HepG2 (cell line): ENCODE data around the gene NFKBIA. TPM values are rescaled to one million over a fixed set of nuclear protein-coding genes. Genes with fewer than 3 reads are reported as not detected.
A peak's percentile ranks its signal among the peaks of the same experiment; 100 is the strongest.

Experiments used
- ASH2L ChIP-seq: fragments of 300-600, 200-600 bp; sonication (generic); IDR thresholded peaks from 2 replicates; pipeline ENCODE4 v1.7.0; 2017; ENCODE audit warnings: low read depth, mild to moderate bottlenecking, moderate library complexity, mixed read lengths, low read length; ENCODE audit not compliant: insufficient read length
- BHLHE40 ChIP-seq: IDR thresholded peaks from 2 replicates; pipeline ENCODE4 v1.6.1; 2011; ENCODE audit warnings: low read length, improper control_type of control experiment
- CAMTA2 ChIP-seq: sonication (generic); formaldehyde crosslinking; IDR thresholded peaks from 2 replicates; pipeline ENCODE4 v1.4.0; 2020; ENCODE audit warnings: mild to moderate bottlenecking, missing genetic modification reagents, borderline replicate concordance
- CCAR2 ChIP-seq: fragments of 200-400 bp; formaldehyde crosslinking; optimal IDR thresholded peaks from 2 replicates; pipeline ENCODE3; 2018; ENCODE audit warnings: low read depth, mild to moderate bottlenecking, low read length, moderate library complexity
- PCBP1 ChIP-seq: fragments of 200-400 bp; formaldehyde crosslinking; IDR thresholded peaks from 2 replicates; pipeline ENCODE4 v1.6.1; 2017; ENCODE audit warnings: mild to moderate bottlenecking, low read depth, low read length, borderline replicate concordance
- RAD21 ChIP-seq: fragments of 450-650 bp; formaldehyde crosslinking; IDR thresholded peaks from 2 replicates; pipeline ENCODE4 v1.5.0; 2020; ENCODE audit warnings: mild to moderate bottlenecking
- TAF1 ChIP-seq: sonication (generic); formaldehyde crosslinking; IDR thresholded peaks from 2 replicates; pipeline ENCODE4 v1.4.0; 2020; ENCODE audit warnings: missing genetic modification reagents
- TRAFD1 ChIP-seq: sonication (generic); formaldehyde crosslinking; IDR thresholded peaks from 2 replicates; pipeline ENCODE4 v1.5.1; 2020; ENCODE audit warnings: missing genetic modification reagents, mild to moderate bottlenecking, borderline replicate concordance
- ZC3H4 ChIP-seq: sonication (generic); formaldehyde crosslinking; IDR thresholded peaks from 2 replicates; pipeline ENCODE4 v1.4.0; 2020; ENCODE audit warnings: missing genetic modification reagents, borderline replicate concordance
- ZKSCAN8 ChIP-seq: IDR thresholded peaks from 2 replicates; pipeline ENCODE4 v1.6.1; 2016; ENCODE audit warnings: borderline replicate concordance, missing genetic modification reagents, missing compliant biosample characterization
- ZNF382 ChIP-seq: sonication (generic); formaldehyde crosslinking; IDR thresholded peaks from 2 replicates; pipeline ENCODE4 v1.5.0; 2020; ENCODE audit warnings: missing genetic modification reagents, mild to moderate bottlenecking, borderline replicate concordance
- ZNF557 ChIP-seq: sonication (generic); formaldehyde crosslinking; IDR thresholded peaks from 2 replicates; pipeline ENCODE4 v1.4.0; 2020; ENCODE audit warnings: missing genetic modification reagents
- ZNF597 ChIP-seq: sonication (generic); formaldehyde crosslinking; IDR thresholded peaks from 2 replicates; pipeline ENCODE4 v1.5.0; 2020; ENCODE audit warnings: missing genetic modification reagents
- ZNF614 ChIP-seq: IDR thresholded peaks from 2 replicates; pipeline ENCODE4 v1.6.1; 2018; ENCODE audit warnings: missing biosample characterization, missing genetic modification reagents, inconsistent platforms, borderline replicate concordance
- ZNF724P ChIP-seq: sonication (generic); formaldehyde crosslinking; IDR thresholded peaks from 2 replicates; pipeline ENCODE4 v1.8.0; 2022; ENCODE audit warnings: missing genetic modification reagents, borderline replicate concordance
- polyA plus RNA-seq, 8 experiments: library from polyadenylated mRNA; depleted of rRNA in 3 of 8; stranded (reverse) in 7 of 8; unstranded in 1 of 8; fragments of >200 nt; fragmentation: Illumina TruSeq in 4 of 8; extraction: Trizol in 4 of 8; gene quantifications; 2 replicates each; pipeline versions ENCODE4 v1.2.1 to v1.2.3, GENCODE V29; 2011 to 2016; ENCODE audit warnings: low read depth in 4 of 8, missing spikeins in 1 of 8, mixed read lengths in 1 of 8; ENCODE audit not compliant: insufficient read depth in 1 of 8
- total RNA-seq, 5 experiments: library from RNA; depleted of rRNA; stranded (reverse); fragments of >200 nt; fragmentation: Illumina TruSeq; extraction: Trizol; gene quantifications; 2 replicates each; pipeline ENCODE4 v1.2.3, GENCODE V29; 2016; ENCODE audit warnings: low read depth in 1 of 5
- TF ChIP-seq, protein P1 (sequence below): sonication (generic); formaldehyde crosslinking; IDR thresholded peaks from 2 replicates; pipeline ENCODE4 v1.5.0; 2020; ENCODE audit warnings: missing genetic modification reagents
- TF ChIP-seq, protein P2 (sequence below): sonication (generic); formaldehyde crosslinking; IDR thresholded peaks from 2 replicates; pipeline ENCODE4 v1.5.0; 2020; ENCODE audit warnings: mild to moderate bottlenecking, missing genetic modification reagents
- TF ChIP-seq, protein P3 (sequence below), 2 experiments: sonication (generic) in 1 of 2; formaldehyde crosslinking in 1 of 2; IDR thresholded peaks; 2 replicates each; pipeline versions ENCODE4 v1.5.1 to v1.6.1; 2011 to 2020; ENCODE audit warnings: borderline replicate concordance in 1 of 2, low read depth in 1 of 2, low read length in 1 of 2, mild to moderate bottlenecking in 1 of 2, missing genetic modification reagents in 1 of 2, moderate library complexity in 1 of 2

The NFKBIA gene
- total and polyA plus RNA-seq, 2 of the 13 experiments (the other 11 are each of a cell fraction or from before 2014, with no cell fraction given) = 197 to 319 TPM

DNA sequence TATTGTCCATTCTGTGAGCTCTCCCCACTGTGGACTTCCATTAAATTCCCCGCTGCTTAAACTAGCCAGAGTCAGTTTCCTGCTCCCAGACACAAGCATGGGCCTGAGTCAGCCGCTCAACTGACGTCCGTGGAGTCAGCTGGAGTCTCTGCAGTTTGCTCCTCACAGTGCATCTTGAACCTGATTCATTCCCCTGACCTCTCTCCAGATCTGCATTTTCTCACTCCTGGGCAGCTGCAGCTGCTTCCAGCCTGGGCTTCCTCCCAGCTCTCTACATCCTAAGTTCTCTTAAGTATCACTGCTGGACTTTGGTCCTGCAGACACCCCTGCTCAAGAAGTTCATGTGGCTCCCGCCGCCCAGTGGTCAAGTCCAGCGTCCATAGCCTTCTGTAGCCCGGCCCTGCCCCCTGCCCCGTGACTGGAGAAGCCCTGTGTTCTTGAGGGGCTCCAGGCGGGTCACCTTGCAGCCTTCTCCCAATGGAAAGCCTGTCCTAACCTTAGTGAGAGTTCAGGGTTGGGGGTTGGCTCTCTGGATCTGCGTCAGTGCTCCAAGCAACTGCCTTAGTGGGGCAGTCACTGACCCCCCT, 20.0 kb downstream of the NFKBIA start (continued):
- TF ChIP-seq, protein P1, sequence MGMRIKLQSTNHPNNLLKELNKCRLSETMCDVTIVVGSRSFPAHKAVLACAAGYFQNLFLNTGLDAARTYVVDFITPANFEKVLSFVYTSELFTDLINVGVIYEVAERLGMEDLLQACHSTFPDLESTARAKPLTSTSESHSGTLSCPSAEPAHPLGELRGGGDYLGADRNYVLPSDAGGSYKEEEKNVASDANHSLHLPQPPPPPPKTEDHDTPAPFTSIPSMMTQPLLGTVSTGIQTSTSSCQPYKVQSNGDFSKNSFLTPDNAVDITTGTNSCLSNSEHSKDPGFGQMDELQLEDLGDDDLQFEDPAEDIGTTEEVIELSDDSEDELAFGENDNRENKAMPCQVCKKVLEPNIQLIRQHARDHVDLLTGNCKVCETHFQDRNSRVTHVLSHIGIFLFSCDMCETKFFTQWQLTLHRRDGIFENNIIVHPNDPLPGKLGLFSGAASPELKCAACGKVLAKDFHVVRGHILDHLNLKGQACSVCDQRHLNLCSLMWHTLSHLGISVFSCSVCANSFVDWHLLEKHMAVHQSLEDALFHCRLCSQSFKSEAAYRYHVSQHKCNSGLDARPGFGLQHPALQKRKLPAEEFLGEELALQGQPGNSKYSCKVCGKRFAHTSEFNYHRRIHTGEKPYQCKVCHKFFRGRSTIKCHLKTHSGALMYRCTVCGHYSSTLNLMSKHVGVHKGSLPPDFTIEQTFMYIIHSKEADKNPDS (CRISPR knock-in tag) = no peak
- TF ChIP-seq ZNF614 (CRISPR knock-in tag) (no peak), TRAFD1 (CRISPR knock-in tag) (no peak), ZNF382 (CRISPR knock-in tag) (no peak), ZNF597 (no peak), ZNF724P (CRISPR knock-in tag) (no peak), BHLHE40 (no peak), PCBP1 (no peak), RAD21 (CRISPR knock-in tag) (peak; percentile 73), ZKSCAN8 (CRISPR knock-in tag) (peak; percentile 9; the same call in 1 of the 2 replicates), ZC3H4 (CRISPR knock-in tag) (no peak), CCAR2 (no peak), CAMTA2 (CRISPR knock-in tag) (no peak), ZNF557 (CRISPR knock-in tag) (peak; percentile 76; the same call in 1 of the 2 replicates), ASH2L (peak; percentile 71), TAF1 (CRISPR knock-in tag) (no peak; the same call in 1 of the 2 replicates)
- TF ChIP-seq, protein P2, sequence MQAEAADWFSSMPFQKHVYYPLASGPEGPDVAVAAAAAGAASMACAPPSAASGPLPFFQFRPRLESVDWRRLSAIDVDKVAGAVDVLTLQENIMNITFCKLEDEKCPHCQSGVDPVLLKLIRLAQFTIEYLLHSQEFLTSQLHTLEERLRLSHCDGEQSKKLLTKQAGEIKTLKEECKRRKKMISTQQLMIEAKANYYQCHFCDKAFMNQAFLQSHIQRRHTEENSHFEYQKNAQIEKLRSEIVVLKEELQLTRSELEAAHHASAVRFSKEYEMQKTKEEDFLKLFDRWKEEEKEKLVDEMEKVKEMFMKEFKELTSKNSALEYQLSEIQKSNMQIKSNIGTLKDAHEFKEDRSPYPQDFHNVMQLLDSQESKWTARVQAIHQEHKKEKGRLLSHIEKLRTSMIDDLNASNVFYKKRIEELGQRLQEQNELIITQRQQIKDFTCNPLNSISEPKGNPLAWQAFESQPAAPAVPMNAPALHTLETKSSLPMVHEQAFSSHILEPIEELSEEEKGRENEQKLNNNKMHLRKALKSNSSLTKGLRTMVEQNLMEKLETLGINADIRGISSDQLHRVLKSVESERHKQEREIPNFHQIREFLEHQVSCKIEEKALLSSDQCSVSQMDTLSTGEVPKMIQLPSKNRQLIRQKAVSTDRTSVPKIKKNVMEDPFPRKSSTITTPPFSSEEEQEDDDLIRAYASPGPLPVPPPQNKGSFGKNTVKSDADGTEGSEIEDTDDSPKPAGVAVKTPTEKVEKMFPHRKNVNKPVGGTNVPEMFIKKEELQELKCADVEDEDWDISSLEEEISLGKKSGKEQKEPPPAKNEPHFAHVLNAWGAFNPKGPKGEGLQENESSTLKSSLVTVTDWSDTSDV (CRISPR knock-in tag) = peak; percentile 12; the same call in 1 of the 2 replicates
- TF ChIP-seq, protein P3, sequence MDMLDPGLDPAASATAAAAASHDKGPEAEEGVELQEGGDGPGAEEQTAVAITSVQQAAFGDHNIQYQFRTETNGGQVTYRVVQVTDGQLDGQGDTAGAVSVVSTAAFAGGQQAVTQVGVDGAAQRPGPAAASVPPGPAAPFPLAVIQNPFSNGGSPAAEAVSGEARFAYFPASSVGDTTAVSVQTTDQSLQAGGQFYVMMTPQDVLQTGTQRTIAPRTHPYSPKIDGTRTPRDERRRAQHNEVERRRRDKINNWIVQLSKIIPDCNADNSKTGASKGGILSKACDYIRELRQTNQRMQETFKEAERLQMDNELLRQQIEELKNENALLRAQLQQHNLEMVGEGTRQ (IDR thresholded peaks at IDR 0.05; ENCODE audit: low read depth, low read length) = no peak
- TF ChIP-seq, protein P3 (CRISPR knock-in tag; IDR thresholded peaks at IDR 0.05; ENCODE audit: borderline replicate concordance) = no peak
